HEK293 (cell line): Measurements from ENCODE around the gene NR1H2.

ENCODE experiments used
- CTCF ChIA-PET: fragments of 350-600 bp; formaldehyde crosslinking; extraction: SDS; loops from one replicate; lab custom pipeline; 2021; ENCODE audit warnings: antibody characterized with exemption; lab: Yijun Ruan, JAX
- POLR2A ChIA-PET: fragments of 300-600 bp; formaldehyde crosslinking; extraction: SDS; loops from one replicate; lab custom pipeline; 2020; ENCODE audit warnings: antibody characterized with exemption, inconsistent platforms; lab: Yijun Ruan, JAX
- H3K27ac ChIP-seq: fragments of 200-500 bp; sonication (Bioruptor generic); 2 replicates; pipeline ENCODE4 v1.5.1; 2014; ENCODE audit warnings: low read depth, low read length, control low read depth, inconsistent platforms; ENCODE audit errors: extremely low read depth
- H3K36me3 ChIP-seq, 2 experiments: fragments of 200-500 bp in 1 of 2; sonication (Bioruptor generic) in 1 of 2; 1 replicate in 1 of 2; 2 replicates in 1 of 2; pipeline ENCODE4 v1.5.1; 2014 to 2017; ENCODE audit warnings: inconsistent platforms in 2 of 2, low read length in 2 of 2; ENCODE audit not compliant: control insufficient read depth in 2 of 2, insufficient read depth in 1 of 2
- H3K4me1 ChIP-seq: fragments of 200-500 bp; sonication (Bioruptor generic); 2 replicates; pipeline ENCODE4 v1.5.1; 2014; ENCODE audit warnings: mild to moderate bottlenecking, low read length, inconsistent platforms; ENCODE audit not compliant: control insufficient read depth, insufficient read depth
- H3K4me3 ChIP-seq: 2 replicates; pipeline ENCODE4 v1.5.1; 2011; ENCODE audit warnings: low read depth, mild to moderate bottlenecking, control low read depth, low read length, moderate library complexity
- H3K9me3 ChIP-seq: fragments of 200-500 bp; sonication (Bioruptor generic); 2 replicates; pipeline ENCODE4 v1.5.1; 2014; ENCODE audit warnings: low read depth, low read length, inconsistent platforms; ENCODE audit not compliant: control insufficient read depth, insufficient read depth
- BCL11A ChIP-seq: fragments of 450-650 bp; formaldehyde crosslinking; IDR thresholded peaks from 2 replicates; pipeline ENCODE4 v1.5.1; 2016; ENCODE audit warnings: low read depth, missing biosample characterization, missing genetic modification characterization
- FEZF1 ChIP-seq: fragments of 450-650 bp; formaldehyde crosslinking; IDR thresholded peaks from 2 replicates; pipeline ENCODE4 v1.5.1; 2016; ENCODE audit warnings: missing biosample characterization, missing genetic modification characterization
- GLIS2 ChIP-seq: fragments of 450-650 bp; formaldehyde crosslinking; IDR thresholded peaks from 2 replicates; pipeline ENCODE4 v1.5.1; 2016; ENCODE audit warnings: missing biosample characterization, missing genetic modification characterization
- HIC1 ChIP-seq: fragments of 450-650 bp; formaldehyde crosslinking; IDR thresholded peaks from 2 replicates; pipeline ENCODE4 v1.5.1; 2016; ENCODE audit warnings: missing biosample characterization, missing genetic modification characterization
- KLF16 ChIP-seq: fragments of 450-650 bp; formaldehyde crosslinking; IDR thresholded peaks from 2 replicates; pipeline ENCODE4 v1.5.1; 2017; ENCODE audit warnings: missing biosample characterization, missing genetic modification characterization
- PATZ1 ChIP-seq: fragments of 450-650 bp; formaldehyde crosslinking; IDR thresholded peaks from 2 replicates; pipeline ENCODE4 v1.5.1; 2016; ENCODE audit warnings: missing biosample characterization, missing genetic modification characterization
- PBX3 ChIP-seq: sonication (generic); formaldehyde crosslinking; IDR thresholded peaks from 2 replicates; pipeline ENCODE4 v1.8.1; 2022; ENCODE audit warnings: mild to moderate bottlenecking, moderate library complexity, missing genetic modification reagents
- PRDM10 ChIP-seq: fragments of 450-650 bp; formaldehyde crosslinking; IDR thresholded peaks from 2 replicates; pipeline ENCODE4 v1.5.1; 2016; ENCODE audit warnings: missing biosample characterization, missing genetic modification characterization
- PRDM6 ChIP-seq: fragments of 450-650 bp; formaldehyde crosslinking; IDR thresholded peaks from 2 replicates; pipeline ENCODE4 v1.5.1; 2017; ENCODE audit warnings: missing biosample characterization, missing genetic modification characterization
- ZBTB26 ChIP-seq: fragments of 450-650 bp; formaldehyde crosslinking; optimal IDR thresholded peaks from 2 replicates; pipeline ENCODE3; 2016; ENCODE audit warnings: missing biosample characterization, mild to moderate bottlenecking, missing genetic modification characterization
- ZFP37 ChIP-seq: fragments of 450-650 bp; formaldehyde crosslinking; IDR thresholded peaks from 2 replicates; pipeline ENCODE4 v1.5.1; 2016; ENCODE audit warnings: missing biosample characterization, missing genetic modification characterization
- ZNF324 ChIP-seq: fragments of 450-650 bp; formaldehyde crosslinking; IDR thresholded peaks from 2 replicates; pipeline ENCODE4 v1.5.1; 2016; ENCODE audit warnings: missing biosample characterization, missing genetic modification characterization
- ZNF416 ChIP-seq: fragments of 450-650 bp; formaldehyde crosslinking; IDR thresholded peaks from 2 replicates; pipeline ENCODE4 v1.5.1; 2016; ENCODE audit warnings: missing biosample characterization, missing genetic modification characterization
- ZNF426 ChIP-seq: fragments of 450-650 bp; formaldehyde crosslinking; IDR thresholded peaks from 2 replicates; pipeline ENCODE4 v1.5.1; 2017; ENCODE audit warnings: missing biosample characterization, missing genetic modification characterization, mild to moderate bottlenecking, inconsistent platforms, moderate library complexity
- ZNF510 ChIP-seq: fragments of 450-650 bp; formaldehyde crosslinking; IDR thresholded peaks from 2 replicates; pipeline ENCODE4 v1.5.1; 2018; ENCODE audit warnings: mild to moderate bottlenecking, missing genetic modification characterization, missing biosample characterization; ENCODE audit not compliant: insufficient replicate concordance
- ZNF596 ChIP-seq: fragments of 450-650 bp; IDR thresholded peaks from 2 replicates; pipeline ENCODE4 v1.5.0; 2018; ENCODE audit warnings: missing biosample characterization, mild to moderate bottlenecking, missing genetic modification characterization, moderate library complexity
- ZNF621 ChIP-seq: fragments of 450-650 bp; formaldehyde crosslinking; IDR thresholded peaks from 2 replicates; pipeline ENCODE4 v1.5.1; 2017; ENCODE audit warnings: missing biosample characterization, missing genetic modification characterization
- ZNF626 ChIP-seq: fragments of 450-650 bp; sonication (Bioruptor Pico); formaldehyde crosslinking; IDR thresholded peaks from 2 replicates; pipeline ENCODE4 v1.5.1; 2018; ENCODE audit warnings: missing biosample characterization, missing genetic modification characterization, inconsistent platforms
- ZNF670 ChIP-seq: fragments of 450-650 bp; formaldehyde crosslinking; IDR thresholded peaks from 2 replicates; pipeline ENCODE4 v1.5.1; 2016; ENCODE audit warnings: missing biosample characterization, missing genetic modification characterization, low read depth
- ZNF785 ChIP-seq: fragments of 450-650 bp; formaldehyde crosslinking; IDR thresholded peaks from 2 replicates; pipeline ENCODE4 v1.5.1; 2016; ENCODE audit warnings: missing biosample characterization, missing genetic modification characterization

The NR1H2 gene

GRCh38 chr19:50333235-50333736 lies 43.0 kb upstream of the NR1H2 start (continued):
- TF ChIP-seq PATZ1 (tag by site-specific recombination) (peak; percentile 59), GLIS2 (tag by site-specific recombination) (peak; percentile 79), BCL11A (no peak), PRDM10 (peak; percentile 84), HIC1 (peak; percentile 60; the same call in 1 of the 2 replicates), ZNF510 (tag by site-specific recombination) (no peak), ZNF626 (tag by site-specific recombination) (no peak), FEZF1 (tag by site-specific recombination) (0 out of 2 replicates have a peak, but pooled peaks have one; percentile 15), ZNF596 (tag by site-specific recombination) (no peak), KLF16 (tag by site-specific recombination) (peak; percentile 51; the same call in 1 of the 2 replicates), ZBTB26 (tag by site-specific recombination) (no peak), ZNF621 (tag by site-specific recombination) (no peak), ZNF426 (no peak)
- TF ChIP-seq, all 188 proteins: peak for 26

- Histone ChIP-seq H3K4me3 (peak overlapping the region; percentile 61), H3K4me1 (peaks cover 16% of the 10 kb centered on the region), H3K9me3 (no peaks in the 10 kb centered on the region), H3K27ac (peak overlapping the region; percentile 21; the same call in 1 of the 2 replicates), H3K36me3 (no peaks in the 10 kb centered on the region; a peak in 1 of 3 replicates)
- CTCF ChIA-PET = interaction anchor here (0.6 to 1.6 kb wide), 4 partner anchors 19 to 198 kb away, joined by 4 to 8 read pairs (median 4); no protein-coding TSS in a partner anchor
- POLR2A ChIA-PET = interaction anchor here (0.5 to 1.5 kb wide), 14 partner anchors 9 to 491 kb away, joined by 3 to 10 read pairs (median 3); partner anchors contain the start of gene JOSD2
- TF ChIP-seq ZFP37 = peak; percentile 46; the same call in 1 of the 2 replicates
- peak; percentile 92 for TF ChIP-seq ZBTB26 (tag by site-specific recombination)
- no peak for TF ChIP-seq ZNF670 (tag by site-specific recombination)
- no peak for TF ChIP-seq ZNF416 (tag by site-specific recombination)
- TF ChIP-seq ZNF324 (tag by site-specific recombination) = no peak; the same call in 1 of the 2 replicates
- TF ChIP-seq ZNF785 (tag by site-specific recombination) = peak; percentile 47; the same call in 1 of the 2 replicates
- TF ChIP-seq PBX3 (CRISPR knock-in tag) = peak; percentile 95; the same call in 1 of the 2 replicates
- no peak for TF ChIP-seq PRDM6 (tag by site-specific recombination)
Measured at GRCh38 chr19:50333737-50334617, 42.3 kb upstream of the NR1H2 start.
